Keratinocyte (primary cell): ENCODE data around the gene XPOT. TPM values are rescaled to one million over a fixed set of nuclear protein-coding genes. Genes with fewer than 3 reads are reported as not detected.
A peak's percentile ranks its signal among the peaks of the same experiment; 100 is the strongest.

Source experiments
- DNase-seq: peaks from one replicate; pipeline ENCODE4 v3.0.0-alpha.2; 2011; ENCODE audit warnings: low read depth, missing footprints, low spot score
- FAIRE-seq: peaks from 2 replicates; lab custom pipeline; 2011; peaks lifted over from hg19 to GRCh38; lab: Jason Lieb, UNC
- H2AFZ ChIP-seq: 2 replicates; pipeline ENCODE4 v1.6.0; 2012; ENCODE audit warnings: low read length, control low read depth, inconsistent platforms; ENCODE audit not compliant: control insufficient read depth
- H3K27ac ChIP-seq: 2 replicates; pipeline ENCODE4 v1.5.1; 2011; ENCODE audit warnings: low read length; ENCODE audit not compliant: control insufficient read depth, insufficient read depth
- H3K27me3 ChIP-seq: 3 replicates; pipeline ENCODE4 v1.6.0; 2011; ENCODE audit warnings: low read length; ENCODE audit not compliant: control insufficient read depth, insufficient read depth; ENCODE audit errors: extremely low read depth
- H3K36me3 ChIP-seq, 2 experiments: 2 replicates in 1 of 2; 3 replicates in 1 of 2; pipeline ENCODE4 v1.5.1; 2011; ENCODE audit warnings: low read length in 2 of 2, mild to moderate bottlenecking in 1 of 2; ENCODE audit not compliant: control insufficient read depth in 2 of 2, insufficient read depth in 2 of 2; ENCODE audit errors: extremely low read depth in 1 of 2
- H3K4me1 ChIP-seq: 3 replicates; pipeline ENCODE4 v1.5.1; 2011; ENCODE audit warnings: low read length; ENCODE audit not compliant: control insufficient read depth, insufficient read depth; ENCODE audit errors: extremely low read depth
- H3K4me2 ChIP-seq: 3 replicates; pipeline ENCODE4 v1.6.0; 2011; ENCODE audit warnings: low read depth, low read length; ENCODE audit not compliant: control insufficient read depth, insufficient read depth; ENCODE audit errors: extremely low read depth
- H3K4me3 ChIP-seq, 3 experiments: fragments of 200-600 bp in 1 of 3; sonication (generic) in 1 of 3; 2 replicates in 2 of 3; 3 replicates in 1 of 3; pipeline ENCODE4 v1.5.1; 2011 to 2016; ENCODE audit warnings: low read length in 3 of 3, mild to moderate bottlenecking in 3 of 3, control low read depth in 2 of 3, inconsistent platforms in 1 of 3, low read depth in 1 of 3, mixed read lengths in 1 of 3, mixed run types in 1 of 3, moderate library complexity in 1 of 3; ENCODE audit not compliant: control insufficient read depth in 2 of 3, insufficient read depth in 2 of 3; ENCODE audit errors: extremely low read depth in 1 of 3
- H3K79me2 ChIP-seq: 2 replicates; pipeline ENCODE4 v1.6.0; 2012; ENCODE audit warnings: low read length; ENCODE audit not compliant: control insufficient read depth, insufficient read depth
- H3K9ac ChIP-seq: 3 replicates; pipeline ENCODE4 v1.6.0; 2011; ENCODE audit warnings: low read length; ENCODE audit not compliant: control insufficient read depth, insufficient read depth; ENCODE audit errors: extremely low read depth
- H3K9me1 ChIP-seq: 3 replicates; pipeline ENCODE4 v1.6.0; 2011; ENCODE audit warnings: low read length; ENCODE audit not compliant: control insufficient read depth, insufficient read depth; ENCODE audit errors: extremely low read depth
- H3K9me3 ChIP-seq: 2 replicates; pipeline ENCODE4 v1.5.1; 2012; ENCODE audit warnings: low read depth, low read length; ENCODE audit not compliant: control insufficient read depth
- H4K20me1 ChIP-seq: 3 replicates; pipeline ENCODE4 v1.6.0; 2011; ENCODE audit warnings: low read length; ENCODE audit not compliant: control insufficient read depth, insufficient read depth; ENCODE audit errors: extremely low read depth
- CTCF ChIP-seq, 3 experiments: IDR thresholded peaks in 1 of 3; conservative IDR thresholded peaks in 1 of 3; optimal IDR thresholded peaks in 1 of 3; 2 replicates in 2 of 3; 3 replicates in 1 of 3; pipeline versions ENCODE3 to v1.5.1; 2011; ENCODE audit warnings: low read length in 3 of 3, mild to moderate bottlenecking in 3 of 3, moderate library complexity in 2 of 3, control low read depth in 1 of 3, inconsistent platforms in 1 of 3; ENCODE audit not compliant: insufficient read depth in 2 of 3; ENCODE audit errors: extremely low read depth in 1 of 3
- EZH2 ChIP-seq: IDR thresholded peaks from one replicate; pipeline ENCODE4 v1.6.1; 2012; ENCODE audit warnings: inconsistent platforms, mild to moderate bottlenecking, low read length, moderate library complexity
- dilution Hi-C: fragments of 300-500 bp; cut with MboI; formaldehyde crosslinking; loops from one replicate; pipeline ENCODE4 v1.7.0; 2020; ENCODE audit warnings: low sequenced_read_pairs; ENCODE audit not compliant: extremely low pct_ligation_motif_present
- polyA plus RNA-seq, 5 experiments: library from polyadenylated mRNA; depleted of rRNA in 3 of 5; stranded (reverse) in 3 of 5; stranded (forward) in 1 of 5; unstranded in 1 of 5; fragments of >200 nt; gene quantifications; 1 replicate in 1 of 5; 2 replicates in 3 of 5; 3 replicates in 1 of 5; pipeline versions ENCODE4 v1.2.1 to v1.2.3, GENCODE V29; 2011 to 2012; ENCODE audit warnings: missing spikeins in 2 of 5, low read depth in 1 of 5, low replicate concordance in 1 of 5

The XPOT gene
- polyA plus RNA-seq, 1 donor (not counting 4 experiments of a cell fraction or from before 2014, with no cell fraction given) = 93.8 TPM

DNA sequence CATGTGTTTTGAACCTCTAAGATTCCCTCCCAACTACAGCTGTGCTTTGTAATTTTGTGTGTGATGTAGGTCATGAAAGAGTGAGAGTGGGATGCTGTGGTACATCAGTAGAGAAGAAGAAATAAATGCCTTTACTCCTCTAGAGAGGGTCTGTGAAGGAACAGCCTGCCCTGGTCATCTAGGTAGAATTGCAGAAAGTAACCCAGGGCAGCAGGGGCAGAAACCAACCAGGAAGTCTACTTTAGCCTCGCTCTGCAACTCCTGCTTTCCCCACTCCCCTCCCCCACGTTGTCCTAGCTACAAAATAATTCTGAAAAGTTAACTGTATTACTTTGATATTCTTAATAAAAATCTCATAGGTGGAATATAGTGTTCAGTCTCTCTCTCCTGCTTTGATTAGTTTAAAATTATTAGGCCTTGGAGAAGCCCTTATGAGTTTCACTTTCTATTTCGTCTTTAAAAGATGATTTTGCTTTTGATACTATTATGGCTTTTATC lies 55.3 kb downstream of the XPOT start:
- H4K20me1 ChIP-seq = no peaks in the 10 kb centered on the region
- peaks cover 22% of the 10 kb centered on the region for H3K4me1 ChIP-seq
- dilution Hi-C loops = no loop called here
- H3K9me3 ChIP-seq = no peaks in the 10 kb centered on the region
- peak overlapping the region; percentile 42 for H3K9ac ChIP-seq
- H3K36me3 ChIP-seq = peaks cover 0 to 10% of the 10 kb centered on the region in 2 experiments
- peak; percentile 26 for FAIRE-seq
- H3K9me1 ChIP-seq = peaks cover 2% of the 10 kb centered on the region
- no peak for DNase-seq
- H3K4me2 ChIP-seq = peak overlapping the region; percentile 59
- TF ChIP-seq CTCF (optimal IDR thresholded peaks at IDR 0.05 in 1 of 3, IDR thresholded peaks at IDR 0.05 in 1 of 3, conservative IDR thresholded peaks at IDR 0.05 in 1 of 3; ENCODE audit: extremely low read depth in 1 of 3, insufficient read depth in 2 of 3, low read length in 3 of 3) (no peak), EZH2 (no peak)
- peak overlapping the region; percentile 8 to 56 (median 43) for H3K4me3 ChIP-seq
- peak overlapping the region; percentile 58 for H3K27ac ChIP-seq
- no peaks in the 10 kb centered on the region for H3K27me3 ChIP-seq
- peak overlapping the region; percentile 16 for H2AFZ ChIP-seq
- peaks cover 55% of the 10 kb centered on the region for H3K79me2 ChIP-seq

DNA sequence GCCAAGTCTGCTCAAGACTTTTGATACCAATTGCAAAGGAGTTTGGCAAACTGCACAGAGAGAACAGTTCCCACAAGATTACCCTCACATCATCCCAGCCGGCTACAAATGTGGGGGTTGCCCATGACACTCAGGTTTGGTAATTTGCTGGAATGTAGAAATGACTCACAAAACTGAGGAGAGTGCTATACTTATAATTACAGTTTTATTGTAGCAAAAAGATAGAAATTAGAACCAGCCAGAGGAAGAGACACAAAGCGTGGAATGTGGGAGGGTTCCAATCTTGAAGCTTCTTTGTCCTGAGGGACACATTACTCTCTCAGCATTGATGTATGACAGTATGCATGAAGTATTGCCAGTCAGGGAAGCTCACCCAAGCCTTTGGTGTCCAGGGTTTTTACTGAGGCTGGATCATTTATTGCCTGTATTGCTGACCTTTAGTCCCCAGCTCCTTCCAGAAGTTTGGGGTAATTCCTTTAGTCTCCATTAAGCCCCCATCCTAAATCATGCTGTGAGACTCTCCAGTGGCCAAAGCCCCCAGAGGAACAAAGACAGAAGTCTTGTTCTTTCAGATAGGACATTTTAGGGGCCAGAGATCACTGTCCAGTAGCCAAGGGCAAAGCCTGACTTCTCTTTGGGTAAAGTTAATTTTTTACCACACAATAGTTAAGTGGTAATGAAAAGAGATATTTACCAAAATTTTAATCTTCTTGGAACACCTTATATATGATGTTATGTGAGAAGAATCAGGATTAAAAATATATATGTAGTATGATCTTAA lies 57.6 kb downstream of the XPOT start:
- peaks cover 36% of the 10 kb centered on the region for H3K79me2 ChIP-seq
- no peak overlapping the region for H3K9ac ChIP-seq
- no peaks in the 10 kb centered on the region for H3K27me3 ChIP-seq
- FAIRE-seq = peak; percentile 67
- peaks cover 2% of the 10 kb centered on the region for H3K9me1 ChIP-seq
- H3K9me3 ChIP-seq = no peaks in the 10 kb centered on the region
- peak overlapping the region; percentile 29 for H3K4me2 ChIP-seq
- no peaks in the 10 kb centered on the region for H4K20me1 ChIP-seq
- H3K27ac ChIP-seq = peak overlapping the region; percentile 62
- no peak overlapping the region for H2AFZ ChIP-seq
- DNase-seq = peak; percentile 21
- dilution Hi-C loops = no loop called here
- TF ChIP-seq EZH2 (no peak), CTCF (optimal IDR thresholded peaks at IDR 0.05 in 1 of 3, IDR thresholded peaks at IDR 0.05 in 1 of 3, conservative IDR thresholded peaks at IDR 0.05 in 1 of 3; ENCODE audit: extremely low read depth in 1 of 3, insufficient read depth in 2 of 3, low read length in 3 of 3) (no peak)
- H3K4me3 ChIP-seq = no peak overlapping the region
- peaks cover 22% of the 10 kb centered on the region for H3K4me1 ChIP-seq
- H3K36me3 ChIP-seq = peaks cover 2 to 10% of the 10 kb centered on the region in 2 experiments
